Testis (tissue), 3 donors: ENCODE results near the gene EPHA3. TPM values are rescaled to one million over a fixed set of nuclear protein-coding genes. Genes with fewer than 3 reads are reported as not detected.

Experiments used
- DNase-seq: peaks from one replicate; pipeline ENCODE4 v3.0.0-alpha.2; 2019
- H3K27ac ChIP-seq, 2 donors: fragments of 200-600 bp; sonication (generic); one replicate each; pipeline ENCODE4 v1.5.1; 2019
- H3K27me3 ChIP-seq: fragments of 200-600 bp; sonication (generic); one replicate; pipeline ENCODE4 v1.5.1; 2019
- H3K36me3 ChIP-seq: fragments of 200-600 bp; sonication (generic); one replicate; pipeline ENCODE4 v1.5.1; 2017; ENCODE audit warnings: low read depth; ENCODE audit errors: missing control alignments
- H3K4me1 ChIP-seq: fragments of 200-600 bp; sonication (generic); one replicate; pipeline ENCODE4 v1.5.1; 2019
- H3K4me3 ChIP-seq, 2 donors: fragments of 200-600 bp; sonication (generic); one replicate each; pipeline ENCODE4 v1.5.1; 2017 to 2019
- H3K9me3 ChIP-seq: fragments of 200-600 bp; sonication (generic); one replicate; pipeline ENCODE4 v1.5.1; 2017
- POLR2A ChIP-seq: fragments of 450-650 bp; IDR thresholded peaks from one replicate; pipeline ENCODE4 v1.6.1; 2017; ENCODE audit warnings: antibody characterized with exemption, mild to moderate bottlenecking, moderate library complexity
- WGBS, 2 donors: methylation state at CpG; one replicate each; pipeline ENCODE4 v1.1.5; 2018; 5-methylcytosine and 5-hydroxymethylcytosine counted together
- intact Hi-C: fragments of 100-400 bp; cut with DNase I; formaldehyde crosslinking; loops from one replicate; pipeline ENCODE4 v1.15.1; 2023; ENCODE audit warnings: low total_unique reads
- polyA plus RNA-seq: library from polyadenylated mRNA; stranded (reverse); fragments of 350-450 nt; fragmentation: Illumina TruSeq; extraction: RNeasy Lipid Tissue Mini Kit (QIAGEN cat#74804); gene quantifications from one replicate; pipeline ENCODE4 v1.2.3, GENCODE V29; 2014; ENCODE audit warnings: low read depth, low replicate concordance; ENCODE audit not compliant: insufficient read depth
- total RNA-seq, 2 donors: library from RNA; depleted of rRNA; stranded (reverse); fragments of >200 nt; gene quantifications; one replicate each; pipeline ENCODE4 v1.2.3, GENCODE V29; 2016
- TF ChIP-seq, protein P1 (sequence below), 3 experiments: fragments of 450-650 bp in 2 of 3; fragments of 200-600 bp in 1 of 3; sonication (generic) in 1 of 3; IDR thresholded peaks; one replicate each; pipeline ENCODE4 v1.5.1; 2016 to 2019; ENCODE audit warnings: antibody characterized with exemption in 3 of 3, mild to moderate bottlenecking in 2 of 3, moderate library complexity in 1 of 3

Gene EPHA3
- total and polyA plus RNA-seq, 3 donors from 2014 or later = 0.99 to 2.1 (median 1.3) TPM

DNA sequence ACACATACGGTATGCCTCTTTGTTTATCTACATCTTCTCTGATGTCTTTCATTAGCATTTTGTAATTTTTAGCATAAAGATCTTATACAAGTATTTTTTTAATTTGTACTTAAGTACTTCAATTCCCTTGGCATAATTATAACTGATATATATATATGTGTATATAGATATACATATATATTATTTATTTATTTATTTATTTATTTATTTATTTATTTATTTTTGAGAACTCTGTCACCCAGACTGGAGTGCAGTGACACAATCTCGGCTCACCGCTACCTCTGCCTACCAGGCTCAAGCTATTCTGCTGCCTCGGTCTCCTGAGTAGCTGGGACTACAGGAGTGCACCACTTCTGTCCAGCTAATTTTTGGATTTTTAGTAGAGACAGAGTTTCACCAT is 382.7 kb downstream of the EPHA3 start:
- TF ChIP-seq, protein P1, sequence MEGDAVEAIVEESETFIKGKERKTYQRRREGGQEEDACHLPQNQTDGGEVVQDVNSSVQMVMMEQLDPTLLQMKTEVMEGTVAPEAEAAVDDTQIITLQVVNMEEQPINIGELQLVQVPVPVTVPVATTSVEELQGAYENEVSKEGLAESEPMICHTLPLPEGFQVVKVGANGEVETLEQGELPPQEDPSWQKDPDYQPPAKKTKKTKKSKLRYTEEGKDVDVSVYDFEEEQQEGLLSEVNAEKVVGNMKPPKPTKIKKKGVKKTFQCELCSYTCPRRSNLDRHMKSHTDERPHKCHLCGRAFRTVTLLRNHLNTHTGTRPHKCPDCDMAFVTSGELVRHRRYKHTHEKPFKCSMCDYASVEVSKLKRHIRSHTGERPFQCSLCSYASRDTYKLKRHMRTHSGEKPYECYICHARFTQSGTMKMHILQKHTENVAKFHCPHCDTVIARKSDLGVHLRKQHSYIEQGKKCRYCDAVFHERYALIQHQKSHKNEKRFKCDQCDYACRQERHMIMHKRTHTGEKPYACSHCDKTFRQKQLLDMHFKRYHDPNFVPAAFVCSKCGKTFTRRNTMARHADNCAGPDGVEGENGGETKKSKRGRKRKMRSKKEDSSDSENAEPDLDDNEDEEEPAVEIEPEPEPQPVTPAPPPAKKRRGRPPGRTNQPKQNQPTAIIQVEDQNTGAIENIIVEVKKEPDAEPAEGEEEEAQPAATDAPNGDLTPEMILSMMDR (IDR thresholded peaks at IDR 0.05) = no peak
- TF ChIP-seq POLR2A = no peak
- 97% methylated on average over 4 of the region's 4 CpGs for whole genome bisulfite sequencing, 2 donors
- intact Hi-C loops = no loop called here

DNA sequence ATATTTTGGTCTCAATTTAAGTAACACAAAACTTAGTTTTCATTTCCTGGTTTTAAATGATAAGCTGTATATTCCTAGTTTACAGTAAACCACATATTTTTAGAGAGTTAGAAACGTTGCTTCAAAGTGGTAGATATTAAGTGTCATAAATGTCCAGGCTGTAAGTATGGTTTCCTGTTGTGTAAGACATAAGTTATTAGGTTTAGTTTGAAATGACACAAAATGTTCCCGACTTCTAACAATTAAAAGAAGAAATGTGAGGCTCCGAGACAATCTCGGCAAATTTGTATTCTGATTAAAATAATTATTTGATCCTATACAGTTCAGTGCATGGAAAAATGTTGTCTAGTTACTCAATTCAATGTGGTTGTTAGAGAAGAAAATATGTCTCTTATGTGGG is 387.3 kb downstream of the EPHA3 start:
- H3K9me3 ChIP-seq = no peaks in the 10 kb centered on the region
- no peak for DNase-seq
- TF ChIP-seq, protein P1 (IDR thresholded peaks at IDR 0.05) = no peak
- no peak for TF ChIP-seq POLR2A
- 71 to 75% methylated on average over 4 of the region's 4 CpGs for WGBS, 2 donors
- intact Hi-C loops = no loop called here
- no peaks in the 10 kb centered on the region for H3K27me3 ChIP-seq
- H3K36me3 ChIP-seq = no peaks in the 10 kb centered on the region
- no peak overlapping the region for H3K4me3 ChIP-seq
- no peaks in the 10 kb centered on the region for H3K4me1 ChIP-seq
- no peak overlapping the region for H3K27ac ChIP-seq

More for the DNA sequence above, 382.7 kb downstream of the EPHA3 start:
- no peaks in the 10 kb centered on the region for H3K9me3 ChIP-seq
- no peak overlapping the region for H3K27ac ChIP-seq
- H3K27me3 ChIP-seq = no peaks in the 10 kb centered on the region
- H3K4me3 ChIP-seq = no peak overlapping the region
- no peak for DNase-seq
- H3K36me3 ChIP-seq = no peaks in the 10 kb centered on the region
- no peaks in the 10 kb centered on the region for H3K4me1 ChIP-seq

DNA sequence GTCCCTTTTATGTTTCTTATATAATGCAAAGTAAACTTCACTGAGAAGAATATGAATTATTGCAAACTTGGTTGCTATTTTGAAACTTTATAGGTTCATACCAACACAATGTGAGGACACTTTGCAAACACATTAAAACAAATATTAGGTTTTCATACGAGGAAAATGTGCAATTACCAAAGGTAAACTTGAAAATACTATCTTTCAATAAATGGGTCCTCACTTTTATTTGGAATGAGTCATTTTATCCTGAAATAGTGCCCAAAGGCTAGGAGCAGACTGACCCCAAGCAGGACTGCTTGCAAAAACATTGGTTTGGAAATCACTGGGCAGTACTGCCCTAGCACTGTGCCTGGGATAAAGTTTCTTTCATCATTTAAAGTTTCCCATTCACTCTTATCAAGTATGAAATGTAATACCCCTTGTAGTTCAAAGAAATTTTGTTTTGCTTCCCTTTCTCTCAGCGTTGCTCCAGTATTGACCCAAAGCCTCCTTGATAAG is 396.5 kb downstream of the EPHA3 start:
- Histone ChIP-seq H3K4me3 (no peak overlapping the region), H3K27me3 (no peaks in the 10 kb centered on the region), H3K27ac (no peak overlapping the region), H3K36me3 (no peaks in the 10 kb centered on the region), H3K9me3 (no peaks in the 10 kb centered on the region), H3K4me1 (no peaks in the 10 kb centered on the region)
- no peak for DNase-seq
- WGBS, 2 donors = 53 to 72% methylated on average over 2 of the region's 2 CpGs
- TF ChIP-seq POLR2A = no peak
- TF ChIP-seq, protein P1 (IDR thresholded peaks at IDR 0.05) = no peak
- intact Hi-C loops = no loop called here

DNA sequence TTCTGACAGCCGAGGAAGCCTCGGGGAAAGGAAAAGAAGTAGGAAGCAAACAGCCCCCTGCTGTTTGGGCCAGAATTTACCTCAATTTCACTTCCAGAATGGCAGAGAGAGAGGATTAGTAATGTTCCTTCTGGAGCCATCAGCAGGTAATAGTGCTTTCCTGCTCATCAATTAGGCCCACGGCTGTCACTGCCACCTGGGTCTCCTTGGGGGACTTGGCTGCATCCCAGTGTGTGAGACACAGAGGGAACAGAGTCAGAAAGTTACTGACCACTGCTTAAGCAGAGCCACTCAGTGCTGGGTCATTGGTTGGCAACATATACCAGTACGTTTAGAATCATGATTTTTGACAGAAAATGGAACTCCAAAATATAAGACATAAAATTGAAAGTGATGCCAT is 397.0 kb downstream of the EPHA3 start:
- Histone ChIP-seq H3K4me1 (no peaks in the 10 kb centered on the region), H3K27me3 (no peaks in the 10 kb centered on the region), H3K36me3 (no peaks in the 10 kb centered on the region), H3K27ac (no peak overlapping the region), H3K4me3 (no peak overlapping the region), H3K9me3 (no peaks in the 10 kb centered on the region)
- intact Hi-C loops = no loop called here
- no peak for TF ChIP-seq POLR2A
- TF ChIP-seq, protein P1 (IDR thresholded peaks at IDR 0.05) = no peak
- DNase-seq = no peak
- WGBS, 2 donors = 71 to 76% methylated on average over 4 of the region's 4 CpGs

DNA sequence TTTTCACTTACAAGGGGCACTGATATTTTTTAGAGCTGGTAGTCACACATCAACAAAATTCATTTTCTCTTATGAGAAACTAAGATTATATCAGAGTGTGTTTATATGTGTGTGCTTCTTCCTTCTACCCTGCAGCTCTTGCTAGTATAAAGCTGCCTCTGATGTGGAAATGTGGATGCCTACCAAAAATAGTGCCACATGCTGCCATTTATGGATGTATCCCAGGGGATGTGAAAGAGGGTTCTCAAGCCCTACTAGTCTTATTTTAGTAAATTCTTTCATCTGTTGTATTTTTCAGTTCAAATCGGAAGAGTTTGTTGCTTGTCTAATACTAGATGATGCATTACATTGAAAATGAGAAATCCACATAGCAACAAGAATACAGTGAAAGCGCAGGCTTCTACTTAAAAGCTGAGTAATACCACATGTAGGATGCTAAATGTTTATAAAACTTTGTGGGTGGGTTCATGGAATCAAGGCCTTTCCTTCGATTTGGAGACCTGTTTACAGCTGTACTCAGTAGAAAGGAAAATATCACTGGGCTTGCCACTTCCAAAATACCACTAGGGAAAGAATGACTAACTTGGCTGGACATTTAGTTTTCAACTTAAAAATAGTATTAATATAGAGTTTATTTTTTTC is 399.2 kb downstream of the EPHA3 start:
- intact Hi-C loops = no loop called here

More for the DNA sequence above, 399.2 kb downstream of the EPHA3 start:
- Histone ChIP-seq H3K4me1 (no peaks in the 10 kb centered on the region), H3K9me3 (no peaks in the 10 kb centered on the region), H3K27me3 (no peaks in the 10 kb centered on the region), H3K4me3 (no peak overlapping the region), H3K27ac (peak overlapping the region in 1 of 2 donors; percentile 69), H3K36me3 (no peaks in the 10 kb centered on the region)
- 39 to 48% methylated on average over 3 of the region's 3 CpGs for WGBS, 2 donors
- TF ChIP-seq, protein P1 (IDR thresholded peaks at IDR 0.05) = no peak
- TF ChIP-seq POLR2A = no peak
- no peak for DNase-seq
